BJ (cell line): ENCODE data around the gene SYT13. TPM values are rescaled to one million over a fixed set of nuclear protein-coding genes. Genes with fewer than 3 reads are reported as not detected.

Experiments
- CTCF ChIA-PET: fragments of 350-600 bp; formaldehyde crosslinking; extraction: SDS; loops from one replicate; lab custom pipeline; 2021; ENCODE audit warnings: antibody characterized with exemption, inconsistent platforms; lab: Yijun Ruan, JAX
- POLR2A ChIA-PET: fragments of 300-600 bp; sonication (Branson Sonifier 250); formaldehyde crosslinking; extraction: SDS; loops from one replicate; lab custom pipeline; 2021; ENCODE audit warnings: antibody characterized with exemption; lab: Charles Lee
- DNase-seq: peaks from one replicate; pipeline ENCODE4 v3.0.0-alpha.2; 2011; ENCODE audit warnings: low read depth
- H3K27me3 ChIP-seq: 2 replicates; pipeline ENCODE4 v1.6.0; 2011; ENCODE audit warnings: low read length; ENCODE audit not compliant: control insufficient read depth, insufficient read depth
- H3K36me3 ChIP-seq: 2 replicates; pipeline ENCODE4 v1.5.1; 2011; ENCODE audit warnings: low read length; ENCODE audit not compliant: control insufficient read depth, insufficient read depth
- H3K4me3 ChIP-seq: 2 replicates; pipeline ENCODE4 v1.5.1; 2011; ENCODE audit warnings: low read depth, mild to moderate bottlenecking, control low read depth, low read length
- CTCF ChIP-seq: IDR thresholded peaks from 2 replicates; pipeline ENCODE4 v1.5.1; 2011; ENCODE audit warnings: low read depth, mild to moderate bottlenecking, control low read depth, inconsistent platforms, low read length, moderate library complexity; ENCODE audit not compliant: insufficient read depth
- polyA plus RNA-seq: library from polyadenylated mRNA; depleted of rRNA; stranded (reverse); fragments of >200 nt; gene quantifications from 2 replicates; pipeline ENCODE4 v1.2.3, GENCODE V29; 2011

The SYT13 gene
- polyA plus RNA-seq, 1 experiment: not detected

GRCh38 chr11:45260071-45260470, 26.1 kb downstream of the SYT13 start:
- ChIA-PET POLR2A (no interaction called here), CTCF (no interaction called here)
- Histone ChIP-seq H3K27me3 (no peaks in the 10 kb centered on the region), H3K36me3 (no peaks in the 10 kb centered on the region), H3K4me3 (no peak overlapping the region)
- no peak for DNase-seq
- no peak for TF ChIP-seq CTCF

GRCh38 chr11:45259592-45259991, 26.5 kb downstream of the SYT13 start:
- Histone ChIP-seq H3K4me3 (no peak overlapping the region), H3K27me3 (no peaks in the 10 kb centered on the region), H3K36me3 (no peaks in the 10 kb centered on the region)
- CTCF ChIA-PET: interaction anchor here (0.9 kb wide), 1 partner anchor 13 kb away, joined by 3 read pairs; no protein-coding TSS in a partner anchor
- no peak for DNase-seq
- TF ChIP-seq CTCF: no peak
- POLR2A ChIA-PET: no interaction called here

GRCh38 chr11:45258982-45259530, 27.1 kb downstream of the SYT13 start:
- CTCF ChIA-PET: interaction anchor here (0.9 kb wide), 1 partner anchor 12 kb away, joined by 3 read pairs; no protein-coding TSS in a partner anchor
- no peak for DNase-seq

DNA sequence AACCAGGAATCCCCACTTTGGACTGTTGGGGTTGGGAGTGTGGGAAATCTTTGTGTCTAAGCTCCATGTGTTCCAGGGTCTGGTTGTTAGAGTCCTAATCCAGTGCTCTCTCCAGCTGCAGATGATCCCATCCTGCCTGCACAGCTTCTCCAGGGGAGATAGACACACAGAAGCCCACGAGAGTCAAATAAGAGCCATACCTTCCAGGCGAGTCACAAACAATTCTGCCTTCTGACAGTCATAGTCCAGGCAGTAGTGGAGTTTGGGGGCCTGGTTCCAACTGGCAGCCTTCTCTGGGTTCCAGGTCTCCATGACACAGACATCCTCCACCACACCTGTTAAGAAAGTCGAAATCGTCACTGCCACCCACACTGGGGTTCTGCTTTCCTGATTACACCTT, 32.1 kb downstream of the SYT13 start:
- no peak for TF ChIP-seq CTCF
- ChIA-PET CTCF (interaction anchor here (4.2 kb wide), 1 partner anchor 15 kb away, joined by 21 read pairs; no protein-coding TSS in a partner anchor), POLR2A (no interaction called here)
- Histone ChIP-seq H3K4me3 (no peak overlapping the region), H3K36me3 (no peaks in the 10 kb centered on the region), H3K27me3 (peaks cover 1% of the 10 kb centered on the region; the same call in 1 of the 2 replicates)
- DNase-seq: no peak

More at GRCh38 chr11:45258982-45259530, 27.1 kb downstream of the SYT13 start:
- TF ChIP-seq CTCF: no peak
- POLR2A ChIA-PET: no interaction called here
- Histone ChIP-seq H3K36me3 (no peaks in the 10 kb centered on the region), H3K27me3 (no peaks in the 10 kb centered on the region), H3K4me3 (no peak overlapping the region)

GRCh38 chr11:45253640-45254039, 32.5 kb downstream of the SYT13 start:
- DNase-seq: no peak
- Histone ChIP-seq H3K4me3 (no peak overlapping the region), H3K27me3 (peaks cover 1% of the 10 kb centered on the region; the same call in 1 of the 2 replicates), H3K36me3 (no peaks in the 10 kb centered on the region)
- ChIA-PET CTCF (interaction anchor here (0.8 to 4.2 kb wide), 3 partner anchors 14 to 74 kb away, joined by 3 to 21 read pairs (median 8); no protein-coding TSS in a partner anchor), POLR2A (no interaction called here)
- TF ChIP-seq CTCF: no peak
